GM13976 (cell line): ENCODE data around the gene MCM9.

Experiments used
- DNase-seq: peaks from one replicate; pipeline ENCODE4 v3.0.0; 2012; ENCODE audit warnings: low spot score
- in situ Hi-C: fragments of 300-500 bp; cut with MboI; formaldehyde crosslinking; loops from one replicate; pipeline ENCODE4 v1.12.0; 2022; ENCODE audit warnings: low sequenced_read_pairs, mixed read lengths, inconsistent platforms; ENCODE audit not compliant: unreplicated experiment
- TF ChIP-seq, protein P1 (sequence below): IDR thresholded peaks from 2 replicates; pipeline ENCODE4 v1.5.1; 2012; ENCODE audit warnings: borderline replicate concordance, mild to moderate bottlenecking; ENCODE audit not compliant: insufficient read depth; ENCODE audit errors: extremely low read depth, missing control alignments, control extremely low read depth

The MCM9 gene

GRCh38 chr6:118971682-118972081 lies 36.7 kb upstream of the MCM9 start:
- in situ Hi-C loops, result no loop called here
- DNase-seq, result no peak
- TF ChIP-seq, protein P1, sequence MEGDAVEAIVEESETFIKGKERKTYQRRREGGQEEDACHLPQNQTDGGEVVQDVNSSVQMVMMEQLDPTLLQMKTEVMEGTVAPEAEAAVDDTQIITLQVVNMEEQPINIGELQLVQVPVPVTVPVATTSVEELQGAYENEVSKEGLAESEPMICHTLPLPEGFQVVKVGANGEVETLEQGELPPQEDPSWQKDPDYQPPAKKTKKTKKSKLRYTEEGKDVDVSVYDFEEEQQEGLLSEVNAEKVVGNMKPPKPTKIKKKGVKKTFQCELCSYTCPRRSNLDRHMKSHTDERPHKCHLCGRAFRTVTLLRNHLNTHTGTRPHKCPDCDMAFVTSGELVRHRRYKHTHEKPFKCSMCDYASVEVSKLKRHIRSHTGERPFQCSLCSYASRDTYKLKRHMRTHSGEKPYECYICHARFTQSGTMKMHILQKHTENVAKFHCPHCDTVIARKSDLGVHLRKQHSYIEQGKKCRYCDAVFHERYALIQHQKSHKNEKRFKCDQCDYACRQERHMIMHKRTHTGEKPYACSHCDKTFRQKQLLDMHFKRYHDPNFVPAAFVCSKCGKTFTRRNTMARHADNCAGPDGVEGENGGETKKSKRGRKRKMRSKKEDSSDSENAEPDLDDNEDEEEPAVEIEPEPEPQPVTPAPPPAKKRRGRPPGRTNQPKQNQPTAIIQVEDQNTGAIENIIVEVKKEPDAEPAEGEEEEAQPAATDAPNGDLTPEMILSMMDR, result no peak

GRCh38 chr6:118970866-118971265 lies 35.9 kb upstream of the MCM9 start:
- in situ Hi-C loops, result no loop called here
- TF ChIP-seq, protein P1, result no peak

GRCh38 chr6:118968416-118968815 lies 33.5 kb upstream of the MCM9 start:
- TF ChIP-seq, protein P1, result no peak
- in situ Hi-C loops, result no loop called here
- no peak for DNase-seq

More at GRCh38 chr6:118970866-118971265, 35.9 kb upstream of the MCM9 start:
- no peak for DNase-seq

- TF ChIP-seq, protein P1, result no peak
- no peak for DNase-seq
- in situ Hi-C loops, result no loop called here
These were observed 32.3 kb upstream of the MCM9 start for GRCh38 chr6:118967239-118967638.

GRCh38 chr6:118965843-118966370 lies 30.9 kb upstream of the MCM9 start:
- TF ChIP-seq, protein P1, result no peak
- DNase-seq, result no peak
- in situ Hi-C loops, result no loop called here

- no peak for DNase-seq
- in situ Hi-C loops, result no loop called here
These were observed 30.4 kb upstream of the MCM9 start for GRCh38 chr6:118965371-118965770.

More at GRCh38 chr6:118965371-118965770, 30.4 kb upstream of the MCM9 start:
- TF ChIP-seq, protein P1, result no peak
